Neutrophil (primary cell): Measurements from ENCODE around the gene TTC33.

ENCODE experiments used
- H3K27ac ChIP-seq: fragments of 200-600 bp; sonication (generic); 2 replicates; pipeline ENCODE4 v1.5.1; 2016; ENCODE audit warnings: mild to moderate bottlenecking, moderate library complexity
- H3K27me3 ChIP-seq: fragments of 200-600 bp; sonication (generic); 2 replicates; pipeline ENCODE4 v1.6.0; 2016; ENCODE audit warnings: mild to moderate bottlenecking
- H3K36me3 ChIP-seq: fragments of 200-600 bp; sonication (generic); 2 replicates; pipeline ENCODE4 v1.5.1; 2017
- H3K4me1 ChIP-seq, 2 experiments: fragments of 200-600 bp in 1 of 2; sonication (generic) in 1 of 2; 1 replicate in 1 of 2; 2 replicates in 1 of 2; pipeline versions ENCODE4 v1.5.1 to v1.6.1; 2013 to 2016; ENCODE audit warnings: low read depth in 1 of 2, low read length in 1 of 2, mild to moderate bottlenecking in 1 of 2, moderate library complexity in 1 of 2; ENCODE audit not compliant: control insufficient read depth in 1 of 2, insufficient read depth in 1 of 2
- H3K4me3 ChIP-seq, 2 experiments: fragments of 200-600 bp in 1 of 2; sonication (generic) in 1 of 2; 1 replicate in 1 of 2; 2 replicates in 1 of 2; pipeline ENCODE4 v1.5.1; 2013 to 2016; ENCODE audit warnings: low read depth in 1 of 2, low read length in 1 of 2, mild to moderate bottlenecking in 1 of 2, moderate library complexity in 1 of 2
- H3K9me3 ChIP-seq: fragments of 200-600 bp; sonication (generic); 2 replicates; pipeline ENCODE4 v1.5.1; 2016
- TF ChIP-seq, protein P1 (sequence below): fragments of 200-600 bp; sonication (generic); IDR thresholded peaks from 2 replicates; pipeline ENCODE4 v1.5.1; 2016; ENCODE audit warnings: antibody characterized with exemption

Gene TTC33

DNA sequence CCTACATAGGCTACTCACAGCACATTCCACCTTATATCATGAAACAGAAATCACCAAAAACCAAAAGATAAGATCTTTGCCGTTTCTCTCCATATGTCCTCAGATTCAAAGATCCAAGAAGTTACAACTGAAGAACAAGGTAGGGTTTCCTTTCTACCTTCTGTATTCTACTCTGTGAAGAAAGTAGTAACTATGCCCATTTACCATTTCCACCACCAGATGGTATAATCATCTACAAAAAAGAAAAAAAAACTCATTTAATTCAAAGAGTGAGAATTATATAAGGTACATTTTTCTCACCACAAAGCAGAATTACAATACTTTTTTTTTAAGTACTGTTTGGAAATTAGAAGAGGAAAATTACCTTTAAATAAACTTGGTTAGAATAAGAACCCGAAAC, 248.7 kb downstream of the TTC33 start:
- TF ChIP-seq, protein P1, sequence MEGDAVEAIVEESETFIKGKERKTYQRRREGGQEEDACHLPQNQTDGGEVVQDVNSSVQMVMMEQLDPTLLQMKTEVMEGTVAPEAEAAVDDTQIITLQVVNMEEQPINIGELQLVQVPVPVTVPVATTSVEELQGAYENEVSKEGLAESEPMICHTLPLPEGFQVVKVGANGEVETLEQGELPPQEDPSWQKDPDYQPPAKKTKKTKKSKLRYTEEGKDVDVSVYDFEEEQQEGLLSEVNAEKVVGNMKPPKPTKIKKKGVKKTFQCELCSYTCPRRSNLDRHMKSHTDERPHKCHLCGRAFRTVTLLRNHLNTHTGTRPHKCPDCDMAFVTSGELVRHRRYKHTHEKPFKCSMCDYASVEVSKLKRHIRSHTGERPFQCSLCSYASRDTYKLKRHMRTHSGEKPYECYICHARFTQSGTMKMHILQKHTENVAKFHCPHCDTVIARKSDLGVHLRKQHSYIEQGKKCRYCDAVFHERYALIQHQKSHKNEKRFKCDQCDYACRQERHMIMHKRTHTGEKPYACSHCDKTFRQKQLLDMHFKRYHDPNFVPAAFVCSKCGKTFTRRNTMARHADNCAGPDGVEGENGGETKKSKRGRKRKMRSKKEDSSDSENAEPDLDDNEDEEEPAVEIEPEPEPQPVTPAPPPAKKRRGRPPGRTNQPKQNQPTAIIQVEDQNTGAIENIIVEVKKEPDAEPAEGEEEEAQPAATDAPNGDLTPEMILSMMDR: no peak
- H3K9me3 ChIP-seq: no peaks in the 10 kb centered on the region
- H3K4me3 ChIP-seq: no peak overlapping the region
- H3K27me3 ChIP-seq: no peaks in the 10 kb centered on the region
- no peaks in the 10 kb centered on the region for H3K4me1 ChIP-seq
- H3K27ac ChIP-seq: no peak overlapping the region
- no peaks in the 10 kb centered on the region for H3K36me3 ChIP-seq

DNA sequence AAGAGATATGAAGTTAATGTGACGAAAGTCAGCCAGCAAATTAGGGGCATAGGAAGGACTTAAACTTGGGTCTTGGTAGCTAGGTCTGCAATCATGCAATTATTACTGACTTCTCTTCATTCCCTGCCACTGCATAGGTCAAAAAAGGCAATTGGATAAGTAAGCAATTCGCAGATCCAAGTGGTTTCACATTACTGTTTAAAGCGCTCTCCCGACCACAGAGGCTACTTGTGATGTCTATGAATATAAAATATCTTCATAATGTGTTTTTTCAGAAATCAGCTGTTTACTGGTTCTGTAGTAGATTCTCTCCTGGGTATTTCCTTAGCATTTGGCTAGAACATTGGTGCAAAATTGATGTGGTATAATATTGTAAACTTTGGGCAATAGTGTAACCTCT, 250.7 kb downstream of the TTC33 start:
- no peaks in the 10 kb centered on the region for H3K36me3 ChIP-seq
- no peaks in the 10 kb centered on the region for H3K4me1 ChIP-seq
- no peaks in the 10 kb centered on the region for H3K9me3 ChIP-seq
- H3K27ac ChIP-seq: no peak overlapping the region
- no peaks in the 10 kb centered on the region for H3K27me3 ChIP-seq
- TF ChIP-seq, protein P1: no peak
- no peak overlapping the region for H3K4me3 ChIP-seq

DNA sequence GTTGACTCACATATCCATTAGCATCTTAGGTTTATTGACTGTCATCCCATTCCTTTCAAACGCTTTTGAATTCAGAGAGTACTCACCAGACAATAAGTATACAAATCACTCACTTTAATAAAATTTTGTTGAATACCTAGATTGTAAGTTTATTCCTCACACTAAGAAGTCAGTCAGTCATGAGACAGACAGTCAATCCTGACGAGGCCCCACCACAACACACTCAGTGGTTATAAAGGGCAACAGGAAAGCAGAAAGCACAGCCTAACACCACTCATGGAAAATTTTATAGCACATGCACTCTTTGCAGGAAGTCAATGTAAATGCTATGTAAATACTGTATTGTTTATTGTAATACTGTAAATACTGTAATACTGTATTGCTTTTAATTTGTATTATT, 252.3 kb downstream of the TTC33 start:
- peaks cover 0 to 5% of the 10 kb centered on the region in 2 experiments for H3K4me1 ChIP-seq
- no peak overlapping the region for H3K27ac ChIP-seq
- no peak overlapping the region for H3K4me3 ChIP-seq
- no peaks in the 10 kb centered on the region for H3K36me3 ChIP-seq
- H3K9me3 ChIP-seq: no peaks in the 10 kb centered on the region
- TF ChIP-seq, protein P1: no peak
- no peaks in the 10 kb centered on the region for H3K27me3 ChIP-seq

DNA sequence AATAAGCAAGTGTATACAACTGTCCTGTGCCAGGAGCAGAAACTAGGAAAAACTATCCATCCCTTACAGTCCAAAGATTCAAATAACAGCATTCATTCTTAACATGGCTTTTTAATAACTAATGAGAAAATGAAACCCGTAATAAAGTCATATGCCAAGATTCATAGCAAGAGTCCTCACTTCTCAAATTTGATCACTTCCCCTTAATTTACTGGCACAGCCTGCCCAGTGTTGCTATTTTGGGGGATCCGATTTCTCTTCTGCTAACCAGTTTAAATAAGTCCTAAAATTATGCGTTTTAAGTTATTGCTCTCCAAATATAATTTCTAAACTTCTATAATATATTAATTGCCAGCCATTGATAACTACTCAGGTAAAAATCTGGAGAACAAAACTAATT, 253.0 kb downstream of the TTC33 start:
- Histone ChIP-seq H3K27ac (no peak overlapping the region), H3K27me3 (no peaks in the 10 kb centered on the region), H3K4me1 (peaks cover 0 to 5% of the 10 kb centered on the region in 2 experiments), H3K4me3 (no peak overlapping the region), H3K36me3 (no peaks in the 10 kb centered on the region), H3K9me3 (no peaks in the 10 kb centered on the region)
- TF ChIP-seq, protein P1: no peak

DNA sequence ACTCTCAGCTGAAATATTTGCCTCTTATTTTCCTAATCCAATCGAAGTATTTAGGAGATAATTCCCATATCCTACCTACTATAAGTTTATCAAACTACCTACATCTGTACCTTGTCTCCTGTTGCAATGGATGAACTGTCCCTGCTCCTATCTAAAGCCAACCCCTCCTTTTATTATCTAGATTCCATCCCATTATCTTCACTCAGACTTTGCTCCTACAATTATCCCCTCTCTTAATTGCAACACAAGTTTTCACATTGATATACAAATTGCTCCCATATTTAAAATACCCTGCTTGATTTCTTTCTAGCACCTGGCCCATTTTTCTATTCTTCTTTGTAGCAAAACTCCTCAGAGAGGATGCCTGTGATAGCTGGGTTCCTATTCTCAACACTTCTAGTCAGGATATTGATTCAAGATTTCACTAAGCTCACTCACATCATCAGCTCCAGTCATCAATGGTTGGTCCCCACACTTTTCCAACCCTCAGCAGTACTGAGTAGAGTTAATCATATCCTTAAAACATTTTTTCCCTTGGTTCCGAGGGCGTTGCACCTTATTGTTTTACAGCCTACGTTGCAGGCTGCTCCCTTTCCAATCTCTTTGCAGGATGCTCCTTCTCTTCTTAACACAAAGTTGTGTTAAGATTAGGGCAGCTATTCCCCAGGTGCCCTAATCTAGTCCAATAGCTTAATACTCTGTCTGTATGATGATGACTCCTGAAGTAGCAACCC, 253.9 kb downstream of the TTC33 start:
- Histone ChIP-seq H3K4me3 (no peak overlapping the region), H3K9me3 (no peaks in the 10 kb centered on the region), H3K36me3 (no peaks in the 10 kb centered on the region), H3K4me1 (peaks cover 0 to 5% of the 10 kb centered on the region in 2 experiments), H3K27me3 (no peaks in the 10 kb centered on the region), H3K27ac (no peak overlapping the region)
- TF ChIP-seq, protein P1: no peak
